PC-9 (cell line): ENCODE data around the gene DLGAP4.

Experiments used
- EZH2 ChIP-seq: fragments of 200-600 bp; sonication (generic); IDR thresholded peaks from 2 replicates; pipeline ENCODE4 v1.8.0; 2017; ENCODE audit warnings: antibody characterized with exemption, low read depth
- TF ChIP-seq, protein P1 (sequence below): fragments of 200-600 bp; sonication (generic); conservative IDR thresholded peaks from 2 replicates; pipeline ENCODE4 v1.6.1; 2017; ENCODE audit warnings: mixed run types, antibody characterized with exemption, mild to moderate bottlenecking, moderate library complexity

DNA sequence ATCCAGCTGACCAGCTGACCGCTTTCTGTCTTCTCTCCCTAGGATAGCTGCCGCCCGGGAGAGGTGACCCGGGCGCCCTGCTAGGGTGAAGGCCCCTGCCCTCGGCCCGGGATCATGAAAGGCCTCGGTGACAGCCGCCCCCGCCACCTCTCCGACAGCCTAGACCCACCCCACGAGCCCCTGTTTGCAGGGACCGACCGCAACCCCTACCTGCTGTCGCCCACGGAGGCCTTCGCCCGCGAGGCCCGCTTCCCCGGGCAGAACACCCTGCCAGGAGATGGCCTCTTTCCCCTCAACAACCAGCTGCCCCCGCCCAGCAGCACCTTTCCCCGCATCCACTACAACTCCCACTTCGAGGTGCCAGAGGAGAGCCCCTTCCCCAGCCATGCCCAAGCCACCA is 125.5 kb downstream of the DLGAP4 start:
- TF ChIP-seq, protein P1, sequence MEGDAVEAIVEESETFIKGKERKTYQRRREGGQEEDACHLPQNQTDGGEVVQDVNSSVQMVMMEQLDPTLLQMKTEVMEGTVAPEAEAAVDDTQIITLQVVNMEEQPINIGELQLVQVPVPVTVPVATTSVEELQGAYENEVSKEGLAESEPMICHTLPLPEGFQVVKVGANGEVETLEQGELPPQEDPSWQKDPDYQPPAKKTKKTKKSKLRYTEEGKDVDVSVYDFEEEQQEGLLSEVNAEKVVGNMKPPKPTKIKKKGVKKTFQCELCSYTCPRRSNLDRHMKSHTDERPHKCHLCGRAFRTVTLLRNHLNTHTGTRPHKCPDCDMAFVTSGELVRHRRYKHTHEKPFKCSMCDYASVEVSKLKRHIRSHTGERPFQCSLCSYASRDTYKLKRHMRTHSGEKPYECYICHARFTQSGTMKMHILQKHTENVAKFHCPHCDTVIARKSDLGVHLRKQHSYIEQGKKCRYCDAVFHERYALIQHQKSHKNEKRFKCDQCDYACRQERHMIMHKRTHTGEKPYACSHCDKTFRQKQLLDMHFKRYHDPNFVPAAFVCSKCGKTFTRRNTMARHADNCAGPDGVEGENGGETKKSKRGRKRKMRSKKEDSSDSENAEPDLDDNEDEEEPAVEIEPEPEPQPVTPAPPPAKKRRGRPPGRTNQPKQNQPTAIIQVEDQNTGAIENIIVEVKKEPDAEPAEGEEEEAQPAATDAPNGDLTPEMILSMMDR, result no peak
- no peak for TF ChIP-seq EZH2
